BE2C (cell line): ENCODE measurements around the gene HS1BP3.

ENCODE experiments used
- DNase-seq: peaks from one replicate; pipeline ENCODE4 v3.0.0-alpha.2; 2020
- H3K27me3 ChIP-seq: fragments of 250-450 bp; sonication (Bioruptor Pico); 2 replicates; pipeline ENCODE4 v1.5.1; 2020; ENCODE audit warnings: mild to moderate bottlenecking
- H3K36me3 ChIP-seq: fragments of 250-450 bp; sonication (Bioruptor Pico); 2 replicates; pipeline ENCODE4 v1.5.1; 2020; ENCODE audit warnings: mild to moderate bottlenecking
- H3K4me1 ChIP-seq: fragments of 250-450 bp; sonication (Bioruptor Pico); 2 replicates; pipeline ENCODE4 v1.5.1; 2020
- H3K4me3 ChIP-seq: 2 replicates; pipeline ENCODE4 v1.5.1; 2011; ENCODE audit warnings: low read depth, low read length
- H3K9me3 ChIP-seq: fragments of 250-450 bp; sonication (Bioruptor Pico); 2 replicates; pipeline ENCODE4 v1.5.1; 2020
- TF ChIP-seq, protein P1 (sequence below): IDR thresholded peaks from 2 replicates; pipeline ENCODE4 v1.5.1; 2012; ENCODE audit warnings: mild to moderate bottlenecking, low read depth, low read length

The HS1BP3 gene

GRCh38 chr2:20578266-20578894, 72.5 kb downstream of the HS1BP3 start:
- Histone ChIP-seq H3K4me1 (peaks cover 43% of the 10 kb centered on the region), H3K27me3 (no peaks in the 10 kb centered on the region), H3K4me3 (no peak overlapping the region), H3K36me3 (no peaks in the 10 kb centered on the region), H3K9me3 (no peaks in the 10 kb centered on the region)
- TF ChIP-seq, protein P1, sequence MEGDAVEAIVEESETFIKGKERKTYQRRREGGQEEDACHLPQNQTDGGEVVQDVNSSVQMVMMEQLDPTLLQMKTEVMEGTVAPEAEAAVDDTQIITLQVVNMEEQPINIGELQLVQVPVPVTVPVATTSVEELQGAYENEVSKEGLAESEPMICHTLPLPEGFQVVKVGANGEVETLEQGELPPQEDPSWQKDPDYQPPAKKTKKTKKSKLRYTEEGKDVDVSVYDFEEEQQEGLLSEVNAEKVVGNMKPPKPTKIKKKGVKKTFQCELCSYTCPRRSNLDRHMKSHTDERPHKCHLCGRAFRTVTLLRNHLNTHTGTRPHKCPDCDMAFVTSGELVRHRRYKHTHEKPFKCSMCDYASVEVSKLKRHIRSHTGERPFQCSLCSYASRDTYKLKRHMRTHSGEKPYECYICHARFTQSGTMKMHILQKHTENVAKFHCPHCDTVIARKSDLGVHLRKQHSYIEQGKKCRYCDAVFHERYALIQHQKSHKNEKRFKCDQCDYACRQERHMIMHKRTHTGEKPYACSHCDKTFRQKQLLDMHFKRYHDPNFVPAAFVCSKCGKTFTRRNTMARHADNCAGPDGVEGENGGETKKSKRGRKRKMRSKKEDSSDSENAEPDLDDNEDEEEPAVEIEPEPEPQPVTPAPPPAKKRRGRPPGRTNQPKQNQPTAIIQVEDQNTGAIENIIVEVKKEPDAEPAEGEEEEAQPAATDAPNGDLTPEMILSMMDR: no peak
- DNase-seq: no peak

DNA sequence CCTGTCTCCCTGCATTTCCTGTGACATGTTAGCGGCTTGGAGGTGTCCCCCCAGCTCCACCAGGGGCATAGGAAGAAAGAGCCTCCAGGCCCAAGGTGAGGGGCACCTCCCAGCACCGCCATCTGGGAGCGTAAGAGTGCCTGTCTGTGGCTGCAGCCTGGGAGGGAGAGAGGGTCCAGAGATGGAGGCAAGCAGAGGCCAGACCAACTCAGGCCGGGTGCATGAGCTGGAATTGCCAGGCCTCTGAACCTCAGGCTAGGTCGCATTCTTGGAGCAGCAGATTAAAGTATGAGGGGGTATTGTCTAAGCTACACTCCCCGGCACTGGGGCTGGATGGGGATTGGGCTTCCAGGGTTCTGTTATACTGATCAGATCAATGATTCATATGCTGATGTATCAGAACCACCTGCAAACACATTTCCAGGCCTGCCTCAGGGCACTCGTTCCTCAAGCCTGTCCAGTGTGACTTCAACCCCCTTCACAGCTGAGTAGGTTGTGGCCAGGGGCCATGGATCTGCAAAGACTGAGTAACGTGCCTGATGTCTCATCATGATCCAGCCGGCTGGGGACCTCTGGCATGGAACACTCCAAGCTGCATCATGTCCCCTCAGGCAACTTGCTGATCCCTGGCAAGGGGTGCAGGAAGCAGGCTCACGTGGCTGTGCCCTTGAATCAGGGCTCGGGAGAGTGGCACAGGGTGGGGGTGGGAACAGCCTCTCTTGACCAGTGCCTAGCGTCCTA, 73.2 kb downstream of the HS1BP3 start:
- TF ChIP-seq, protein P1: 0 out of 2 replicates have a peak, but pooled peaks have one; percentile 4
- no peaks in the 10 kb centered on the region for H3K27me3 ChIP-seq
- H3K36me3 ChIP-seq: no peaks in the 10 kb centered on the region
- H3K4me1 ChIP-seq: peaks cover 47% of the 10 kb centered on the region
- no peak overlapping the region for H3K4me3 ChIP-seq
- no peaks in the 10 kb centered on the region for H3K9me3 ChIP-seq
- peak; percentile 80 for DNase-seq

DNA sequence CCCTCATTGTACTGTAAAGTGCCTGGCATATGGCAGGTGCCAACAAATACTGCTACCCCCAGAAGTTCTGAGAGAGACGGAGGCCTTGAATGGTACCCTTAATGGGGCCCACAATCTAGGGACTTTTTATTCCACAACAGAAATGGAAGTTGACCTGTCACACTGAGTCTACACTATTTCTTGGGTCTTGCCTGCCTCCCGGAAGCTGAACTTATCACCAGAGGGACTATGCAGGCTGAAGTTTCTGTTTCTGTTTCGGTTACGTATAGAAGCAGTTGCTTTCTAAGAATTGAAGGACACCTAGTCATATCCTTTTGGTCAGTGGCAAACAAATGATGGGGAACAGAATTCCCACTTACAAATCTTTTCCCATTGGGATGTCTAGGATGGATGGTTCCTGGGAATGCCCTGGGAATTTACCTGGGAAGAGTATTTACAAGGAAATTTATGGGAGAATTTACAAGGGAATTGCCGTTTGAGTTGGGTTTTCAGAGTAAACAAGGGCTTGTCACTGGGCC, 74.2 kb downstream of the HS1BP3 start:
- DNase-seq: no peak
- H3K4me1 ChIP-seq: peaks cover 48% of the 10 kb centered on the region
- H3K27me3 ChIP-seq: no peaks in the 10 kb centered on the region
- no peak overlapping the region for H3K4me3 ChIP-seq
- H3K36me3 ChIP-seq: no peaks in the 10 kb centered on the region
- TF ChIP-seq, protein P1: no peak
- no peaks in the 10 kb centered on the region for H3K9me3 ChIP-seq

- H3K27me3 ChIP-seq: no peaks in the 10 kb centered on the region
- TF ChIP-seq, protein P1: no peak
- no peaks in the 10 kb centered on the region for H3K36me3 ChIP-seq
- peaks cover 48% of the 10 kb centered on the region for H3K4me1 ChIP-seq
- no peak overlapping the region for H3K4me3 ChIP-seq
- no peaks in the 10 kb centered on the region for H3K9me3 ChIP-seq
- DNase-seq: no peak
Observed at GRCh38 chr2:20575935-20576597, 74.8 kb downstream of the HS1BP3 start.

DNA sequence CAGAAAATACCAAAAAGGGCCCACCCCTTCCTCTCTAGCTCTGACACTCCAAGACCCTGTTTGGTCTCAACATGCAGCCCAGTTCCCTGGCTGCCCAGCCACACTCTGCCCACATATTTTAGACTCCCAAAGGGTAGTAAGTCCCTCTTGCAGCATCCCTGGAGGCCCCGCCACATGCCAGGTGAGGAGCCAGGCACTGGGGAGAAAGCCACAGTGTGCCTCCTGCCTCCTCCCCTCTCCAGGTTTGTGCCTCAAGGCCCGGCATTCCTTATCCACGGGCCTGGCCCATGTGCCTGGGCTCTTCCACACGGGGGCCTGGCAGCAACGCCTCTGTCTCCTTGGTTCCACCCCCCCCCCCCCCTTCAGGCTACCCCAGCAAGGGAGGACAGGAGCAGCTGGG, 75.5 kb downstream of the HS1BP3 start:
- H3K4me1 ChIP-seq: peaks cover 42% of the 10 kb centered on the region
- DNase-seq: no peak

More for the DNA sequence above, 75.5 kb downstream of the HS1BP3 start:
- Histone ChIP-seq H3K36me3 (no peaks in the 10 kb centered on the region), H3K27me3 (no peaks in the 10 kb centered on the region), H3K9me3 (no peaks in the 10 kb centered on the region), H3K4me3 (no peak overlapping the region)
- TF ChIP-seq, protein P1: no peak
